GM12801 (cell line): ENCODE data around the gene ARID3C.

Source experiments
- CTCF ChIP-seq: IDR thresholded peaks from one replicate; pipeline ENCODE4 v1.5.1; 2011; ENCODE audit warnings: control low read depth; ENCODE audit not compliant: insufficient read length; ENCODE audit errors: extremely low read depth

ARID3C gene

GRCh38 chr9:34665381-34666250 lies 36.8 kb upstream of the ARID3C start:
- no peak for TF ChIP-seq CTCF

- no peak for TF ChIP-seq CTCF
Observed at GRCh38 chr9:34665067-34665380, 36.2 kb upstream of the ARID3C start.

GRCh38 chr9:34664281-34665066 lies 35.6 kb upstream of the ARID3C start:
- no peak for TF ChIP-seq CTCF

- no peak for TF ChIP-seq CTCF
Observed at GRCh38 chr9:34663303-34663605, 34.4 kb upstream of the ARID3C start.

- no peak for TF ChIP-seq CTCF
Observed at GRCh38 chr9:34662526-34663302, 33.8 kb upstream of the ARID3C start, which contains the start of gene CCL27. Gene CCL27, minus strand, starts transcription at chr9:34662657. Its CDS starts 24 bp downstream, at chr9:34662633.

- no peak for TF ChIP-seq CTCF
Observed at GRCh38 chr9:34659592-34660253, 30.9 kb upstream of the ARID3C start.

- TF ChIP-seq CTCF, result no peak
Observed at GRCh38 chr9:34658461-34658860, 29.6 kb upstream of the ARID3C start.
